Endothelial cell of umbilical vein (primary cell): ENCODE results near the gene ZNF319.

Experiments used
- CTCF ChIP-seq, 2 donors: IDR thresholded peaks; 1 replicate in 1 of 2; 2 replicates in 1 of 2; pipeline ENCODE4 v1.5.1; 2011; ENCODE audit warnings: low read length in 2 of 2, mild to moderate bottlenecking in 2 of 2, moderate library complexity in 2 of 2, control low read depth in 1 of 2, inconsistent platforms in 1 of 2, low read depth in 1 of 2; ENCODE audit not compliant: insufficient read depth in 1 of 2; ENCODE audit errors: extremely low read depth in 1 of 2
- MYC ChIP-seq: IDR thresholded peaks from one replicate; pipeline ENCODE4 v1.6.1; 2011; ENCODE audit warnings: mild to moderate bottlenecking, low read depth, low read length

DNA sequence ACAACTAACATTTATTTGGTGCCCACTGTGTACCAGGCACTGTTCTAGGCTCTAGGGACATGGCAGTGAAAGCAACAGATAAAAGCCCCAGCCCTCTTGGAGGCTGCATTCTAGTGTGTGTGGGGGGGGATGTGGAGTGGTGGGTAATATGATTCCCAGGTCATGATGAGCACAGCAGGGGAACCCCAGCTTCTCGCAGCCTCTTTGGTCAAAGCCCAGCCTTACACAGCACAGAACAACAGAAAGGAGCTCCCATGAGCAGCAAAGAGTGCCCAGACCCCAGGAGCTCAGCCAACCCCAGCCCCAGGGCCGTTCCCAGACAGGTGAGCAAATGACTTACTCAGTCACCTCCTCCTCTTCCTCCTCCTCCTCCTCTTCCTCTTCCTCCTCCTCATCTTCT is 51.5 kb downstream of the ZNF319 start:
- no peak for TF ChIP-seq MYC
- no peak for TF ChIP-seq CTCF (IDR thresholded peaks at IDR 0.05; ENCODE audit: extremely low read depth in 1 of 2, insufficient read depth in 1 of 2, low read depth in 1 of 2, low read length in 2 of 2)
